HG03196 (cell line): ENCODE results near the gene ZNF48.
A peak's percentile ranks its signal among the peaks of the same experiment; 100 is the strongest.

Experiments used
- ATAC-seq: cut with Tn5 transposase; IDR thresholded peaks from one replicate; pipeline ENCODE4 v1.9.1; 2021; ENCODE audit not compliant: unreplicated experiment

Gene ZNF48

DNA sequence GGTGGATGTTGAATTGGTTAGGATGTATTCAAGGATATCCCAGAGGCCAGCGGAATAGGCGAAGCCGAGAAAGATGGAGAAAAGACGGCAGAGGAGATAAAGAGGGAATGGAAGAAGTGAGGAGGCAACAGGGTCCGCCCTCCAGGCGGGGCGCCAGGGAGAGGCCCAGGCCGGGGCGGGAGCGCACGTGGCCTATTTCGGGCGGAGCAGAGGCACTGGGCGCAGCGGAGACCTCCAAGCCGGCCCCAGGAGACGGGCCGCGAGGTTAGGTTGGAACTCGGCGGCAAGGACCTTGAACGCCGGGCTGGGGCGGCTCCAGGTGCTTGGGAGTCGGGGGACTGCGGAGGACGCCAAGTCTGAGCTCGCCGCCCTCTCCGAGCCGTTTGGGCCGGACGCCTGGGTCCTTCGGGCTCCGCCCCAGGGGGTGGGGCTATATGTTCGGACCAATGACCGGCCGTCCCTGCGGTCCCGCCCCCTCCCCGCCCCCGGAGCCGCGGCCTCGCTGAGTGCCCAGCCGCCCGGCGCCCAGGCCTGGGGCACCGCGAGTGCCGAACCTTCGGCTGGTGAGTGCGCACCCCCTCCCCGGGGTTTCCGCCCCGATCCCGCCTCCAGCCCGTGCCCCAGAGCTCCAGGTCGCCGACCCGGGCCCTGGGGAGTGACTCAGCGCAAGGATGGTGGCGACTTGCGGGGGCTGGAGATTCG lies 12.0 kb downstream of the ZNF48 start, which contains the start of gene ZNF771:
ZNF771 (plus strand) TSS at position 505 of the 702 bp plus-strand sequence. CDS start 448 bp downstream, outside the sequence.
- peak; percentile 74 for ATAC-seq

DNA sequence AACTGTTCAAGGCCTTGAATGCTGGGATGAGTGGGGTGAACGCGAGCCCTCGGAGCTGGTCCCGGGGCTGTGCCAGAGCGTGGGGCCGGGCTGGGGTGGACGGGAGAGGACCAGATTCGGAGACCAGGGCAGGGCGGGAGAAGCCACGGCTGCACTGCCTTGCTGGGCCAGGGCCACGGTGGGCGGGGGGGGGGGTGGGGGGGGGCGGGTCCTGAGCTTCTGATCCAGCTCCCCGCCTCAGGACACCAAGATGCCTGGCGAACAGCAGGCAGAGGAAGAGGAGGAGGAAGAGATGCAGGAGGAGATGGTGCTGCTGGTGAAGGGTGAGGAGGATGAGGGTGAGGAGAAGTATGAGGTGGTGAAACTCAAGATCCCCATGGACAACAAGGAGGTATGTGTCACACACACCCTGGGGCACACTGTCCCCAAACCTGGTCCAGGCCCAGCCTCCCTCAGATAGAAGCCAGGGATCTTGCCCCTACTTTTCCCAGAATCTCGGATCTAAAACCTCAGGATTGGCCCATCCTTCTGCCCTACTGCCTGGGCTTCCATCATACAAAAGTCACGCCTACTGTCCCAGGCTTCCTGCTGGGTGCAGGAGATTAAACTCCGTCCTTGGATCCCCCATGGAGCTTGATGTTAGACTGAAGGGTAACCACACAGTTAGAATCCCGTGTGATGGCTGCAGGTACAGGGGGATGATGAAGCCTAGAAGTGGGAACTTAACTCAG lies 12.7 kb downstream of the ZNF48 start:
- ATAC-seq: no peak

DNA sequence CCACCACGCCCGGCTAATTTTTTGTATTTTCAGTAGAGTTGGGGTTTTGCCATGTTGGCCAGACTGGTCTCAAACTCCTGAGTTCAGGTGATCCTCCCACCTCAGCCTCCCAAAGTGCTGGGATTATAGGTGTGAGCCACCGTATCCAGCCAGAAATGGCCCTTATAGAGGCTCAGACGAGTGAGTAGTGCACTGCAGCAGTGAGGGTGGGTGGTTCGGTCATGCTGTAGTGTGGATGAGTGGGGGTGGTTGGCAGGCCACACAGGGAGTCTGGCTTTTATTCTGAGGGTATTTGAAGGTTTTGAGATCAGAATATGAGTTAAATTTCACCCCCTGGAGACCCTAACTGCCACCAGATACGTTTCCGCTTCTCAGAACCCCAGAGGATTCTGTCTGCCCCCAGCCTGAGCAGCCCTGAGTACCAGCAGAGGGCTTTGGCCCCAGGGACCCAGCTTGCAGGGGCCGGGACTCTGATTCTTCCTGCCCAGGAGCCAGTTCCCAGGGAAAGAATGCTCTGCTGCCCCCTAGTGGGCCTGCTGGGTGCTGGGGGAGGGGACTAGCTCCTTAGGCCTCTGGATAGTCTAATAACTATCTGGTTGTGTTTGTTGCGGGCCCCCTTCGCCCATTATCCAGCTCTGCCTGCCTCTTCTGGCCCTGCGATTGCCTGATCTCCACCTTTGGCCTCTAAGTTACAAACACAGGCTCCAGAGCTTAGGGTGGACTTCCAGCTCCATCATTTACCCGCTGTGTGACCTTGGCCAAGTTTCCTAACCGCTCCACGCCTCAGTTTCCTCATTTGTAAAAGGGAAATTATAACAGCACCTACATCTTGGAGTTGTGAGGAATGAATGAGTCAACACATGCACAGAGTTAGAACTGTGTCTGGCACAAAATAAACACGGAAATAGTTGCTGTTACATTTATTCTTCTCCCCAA lies 14.2 kb downstream of the ZNF48 start:
- no peak for ATAC-seq

DNA sequence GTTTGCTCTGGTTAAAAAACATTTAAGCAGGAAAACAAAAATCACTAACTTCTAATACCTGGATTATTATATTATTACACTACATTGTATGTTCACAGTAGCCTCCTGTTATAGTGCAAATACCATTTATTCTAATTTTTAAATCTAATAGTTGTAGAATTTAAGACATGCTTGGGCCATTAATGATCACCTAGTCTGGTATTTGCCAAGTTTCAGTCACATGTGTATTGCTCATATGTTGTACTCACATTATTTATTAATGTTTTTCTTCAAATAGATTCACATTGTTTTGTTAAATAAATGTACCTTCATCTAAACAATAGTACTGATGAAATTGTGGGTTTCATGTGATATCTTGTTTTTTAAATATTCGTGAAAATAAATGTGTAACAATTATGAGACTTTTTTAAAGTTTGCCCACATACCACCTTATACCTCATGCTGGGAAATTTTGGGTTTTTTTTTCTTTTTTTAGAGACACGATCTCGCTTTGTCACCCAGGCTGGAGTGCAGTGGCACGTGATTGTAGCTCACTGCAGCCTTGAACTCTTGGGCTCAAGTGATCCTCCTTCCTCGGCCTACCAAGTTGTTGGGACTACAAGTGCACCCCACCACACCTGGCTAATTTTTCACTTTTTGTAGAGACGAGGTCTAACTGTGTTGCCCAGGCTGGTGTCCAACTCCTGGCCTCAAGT lies 18.0 kb downstream of the ZNF48 start:
- ATAC-seq: no peak

DNA sequence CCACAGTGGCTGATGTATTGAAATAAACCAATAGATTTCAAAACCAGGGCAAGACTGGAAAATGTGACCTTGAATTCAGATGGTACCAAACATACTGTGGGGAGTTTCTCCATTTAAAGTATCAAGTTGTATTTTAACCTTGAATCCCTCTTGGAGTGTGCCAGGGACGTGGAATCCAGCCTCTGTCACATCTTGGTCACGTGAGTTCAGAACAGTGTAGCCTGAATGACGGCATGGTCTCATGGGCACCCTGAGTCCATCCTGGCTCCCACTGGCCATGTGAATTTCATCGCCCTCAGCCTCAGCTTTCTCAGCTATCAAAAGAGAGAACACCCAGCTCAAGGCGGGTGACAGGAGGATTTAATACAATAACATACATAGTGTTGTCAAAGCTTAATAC lies 18.9 kb downstream of the ZNF48 start:
- ATAC-seq: no peak

DNA sequence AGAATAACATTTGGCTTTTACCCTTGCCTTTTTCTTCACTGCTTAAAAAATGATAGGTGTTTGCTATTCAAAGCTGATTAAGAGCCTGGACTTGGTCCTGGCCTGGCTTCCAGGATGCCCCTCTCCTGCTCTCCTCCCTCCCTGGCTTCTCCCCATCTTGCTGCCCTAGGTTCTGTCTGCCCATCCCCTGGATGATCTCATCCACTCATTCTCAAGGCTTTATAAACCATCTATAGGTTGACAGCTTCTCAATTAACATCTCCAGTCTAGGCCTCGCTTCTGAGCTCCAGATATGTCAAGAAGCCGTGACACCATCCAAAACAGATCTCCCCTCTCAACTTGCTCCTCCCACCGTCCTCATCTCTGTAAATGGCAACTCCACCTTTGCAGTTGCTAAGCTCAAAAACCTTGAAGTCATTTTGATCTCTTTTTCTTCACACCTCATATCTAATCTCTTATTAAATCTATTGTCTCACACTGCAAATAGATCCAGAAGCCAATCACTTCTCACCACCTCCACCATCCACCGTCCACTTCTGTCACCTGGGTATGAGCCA lies 20.9 kb downstream of the ZNF48 start:
- no peak for ATAC-seq

DNA sequence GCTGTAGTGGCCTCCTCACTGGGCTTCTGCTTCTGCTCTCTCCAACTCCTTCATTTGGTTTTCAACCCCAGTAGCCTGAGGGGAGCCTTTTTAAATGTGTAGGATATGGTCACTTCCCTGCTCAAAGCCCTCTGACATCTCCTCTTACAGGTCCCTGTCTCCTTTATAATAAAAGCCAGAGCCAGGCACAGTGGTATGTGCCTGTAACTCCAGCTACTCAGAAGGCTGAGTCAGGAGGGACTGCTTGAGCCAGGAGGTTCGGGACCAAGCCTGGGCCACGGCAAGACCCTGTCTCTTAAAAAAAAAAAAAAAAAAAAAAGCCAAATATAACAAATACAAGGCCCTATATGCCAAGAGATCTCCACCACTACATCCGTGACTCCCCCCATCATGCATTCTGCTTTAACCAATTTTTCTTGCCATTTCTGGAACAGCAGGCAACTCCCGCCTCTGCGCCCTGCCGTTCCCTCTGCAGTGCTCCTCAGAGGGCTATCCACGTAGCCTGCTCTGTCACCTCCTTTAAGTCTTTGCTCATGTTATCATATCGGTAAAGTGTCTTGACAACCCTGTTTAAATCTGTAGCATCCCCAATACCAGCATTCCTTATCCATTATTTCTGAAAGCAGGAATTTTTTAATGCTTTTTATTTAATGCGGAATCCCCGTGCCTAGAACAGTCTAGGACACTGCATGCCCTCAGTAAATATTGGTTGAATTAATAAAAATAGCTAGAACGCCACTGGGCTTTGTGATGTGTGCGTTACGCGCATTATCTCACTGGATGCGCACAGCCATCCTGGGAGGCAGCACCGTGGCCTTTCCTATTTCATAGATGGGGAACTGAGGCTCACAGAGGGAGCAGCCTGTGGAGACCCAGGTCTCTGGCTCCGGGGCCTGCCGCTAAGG lies 21.7 kb downstream of the ZNF48 start:
- ATAC-seq: no peak

DNA sequence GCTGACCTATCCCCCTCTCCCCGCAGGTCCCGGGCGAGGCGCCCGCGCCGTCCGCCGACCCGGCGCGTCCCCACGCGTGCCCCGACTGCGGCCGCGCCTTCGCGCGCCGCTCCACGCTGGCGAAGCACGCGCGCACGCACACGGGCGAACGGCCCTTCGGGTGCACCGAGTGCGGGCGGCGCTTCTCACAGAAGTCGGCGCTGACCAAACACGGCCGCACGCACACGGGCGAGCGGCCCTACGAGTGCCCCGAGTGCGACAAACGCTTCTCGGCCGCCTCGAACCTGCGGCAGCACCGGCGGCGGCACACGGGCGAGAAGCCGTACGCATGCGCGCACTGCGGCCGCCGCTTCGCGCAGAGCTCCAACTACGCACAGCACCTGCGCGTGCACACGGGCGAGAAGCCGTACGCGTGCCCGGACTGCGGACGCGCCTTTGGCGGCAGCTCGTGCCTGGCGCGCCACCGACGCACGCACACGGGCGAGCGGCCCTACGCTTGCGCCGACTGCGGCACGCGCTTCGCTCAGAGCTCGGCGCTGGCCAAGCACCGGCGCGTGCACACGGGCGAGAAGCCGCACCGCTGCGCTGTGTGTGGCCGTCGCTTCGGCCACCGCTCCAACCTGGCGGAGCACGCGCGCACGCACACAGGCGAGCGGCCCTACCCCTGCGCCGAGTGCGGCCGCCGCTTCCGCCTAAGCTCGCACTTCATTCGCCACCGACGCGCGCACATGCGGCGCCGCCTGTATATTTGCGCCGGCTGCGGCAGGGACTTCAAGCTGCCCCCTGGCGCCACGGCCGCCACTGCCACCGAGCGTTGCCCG lies 22.5 kb downstream of the ZNF48 start:
- peak; percentile 76 for ATAC-seq

DNA sequence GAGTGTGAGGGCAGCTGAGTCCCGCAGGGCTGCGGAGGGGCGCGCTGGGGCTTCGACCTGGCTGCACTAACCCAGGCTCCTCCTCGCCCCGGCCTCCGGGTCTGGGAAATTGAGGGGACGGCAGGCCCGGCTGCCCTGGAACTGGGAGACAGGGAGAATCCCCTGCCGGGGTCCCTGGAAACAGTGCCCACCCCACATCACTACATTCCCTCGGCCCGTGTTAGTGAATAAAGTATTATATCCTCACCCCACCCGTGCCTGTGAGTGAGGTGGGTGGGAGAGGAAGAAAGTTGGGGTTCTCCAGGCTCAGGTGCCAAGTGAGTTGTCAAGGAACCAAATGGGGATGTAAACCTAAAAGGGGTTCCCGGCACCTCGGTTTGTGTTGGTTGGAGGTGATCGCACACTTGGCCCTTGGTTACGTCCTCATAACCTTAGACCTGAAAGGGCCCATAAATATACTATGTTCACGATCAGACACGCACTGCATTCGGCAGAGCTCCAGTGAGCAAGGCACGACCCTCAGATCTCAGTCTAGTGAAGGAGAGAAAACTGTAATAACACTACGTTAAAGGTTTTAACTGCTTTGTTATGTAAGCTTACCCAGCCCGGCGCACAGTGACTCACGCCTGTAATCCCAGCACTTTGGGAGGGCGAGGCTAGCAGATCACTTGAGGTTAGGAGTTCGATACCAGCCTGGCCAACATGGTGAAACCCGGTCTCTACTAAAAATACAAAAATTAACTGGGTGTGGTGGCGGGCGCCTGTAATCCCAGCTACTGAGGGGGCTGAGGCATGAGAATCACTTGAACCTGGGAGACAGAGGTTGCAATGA lies 23.3 kb downstream of the ZNF48 start:
- no peak for ATAC-seq

DNA sequence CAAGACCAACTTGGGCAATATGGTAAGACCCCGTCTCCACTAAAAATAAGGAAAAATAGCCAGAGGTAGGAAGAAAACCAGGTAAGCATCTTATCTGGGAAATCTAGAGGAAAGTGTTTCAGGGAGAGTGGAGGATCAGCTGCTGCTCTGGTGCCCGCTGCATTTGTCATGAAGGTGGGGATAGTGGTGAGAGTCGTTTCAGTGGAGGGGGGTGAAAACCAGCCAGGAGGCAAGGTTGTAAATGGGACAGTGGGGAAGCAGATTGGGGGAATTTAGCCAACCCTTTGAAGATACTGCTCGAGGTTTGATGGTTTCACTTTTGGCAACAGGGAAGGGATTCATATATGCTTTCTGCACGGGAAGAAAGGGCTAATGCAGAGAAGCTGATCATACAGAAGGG lies 25.8 kb downstream of the ZNF48 start:
- ATAC-seq: no peak

DNA sequence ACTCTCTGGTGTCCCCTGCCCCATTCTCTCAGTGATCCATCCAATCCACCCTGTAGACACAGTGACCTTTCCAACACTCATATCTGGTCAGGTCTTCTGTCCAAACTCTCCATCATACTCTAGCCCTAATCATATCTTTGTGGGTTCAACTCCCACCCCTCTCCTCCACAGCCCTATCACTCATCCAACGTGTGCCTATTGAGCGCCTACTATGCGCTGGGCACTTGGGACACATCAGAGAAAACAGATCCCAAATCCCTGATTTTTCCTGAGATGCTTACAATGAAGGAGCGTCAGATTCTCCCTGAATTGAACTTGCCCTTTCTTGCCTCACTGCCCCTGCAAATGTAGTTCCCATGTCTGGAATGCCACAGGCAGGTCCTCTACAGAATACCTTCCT lies 32.8 kb downstream of the ZNF48 start:
- no peak for ATAC-seq

DNA sequence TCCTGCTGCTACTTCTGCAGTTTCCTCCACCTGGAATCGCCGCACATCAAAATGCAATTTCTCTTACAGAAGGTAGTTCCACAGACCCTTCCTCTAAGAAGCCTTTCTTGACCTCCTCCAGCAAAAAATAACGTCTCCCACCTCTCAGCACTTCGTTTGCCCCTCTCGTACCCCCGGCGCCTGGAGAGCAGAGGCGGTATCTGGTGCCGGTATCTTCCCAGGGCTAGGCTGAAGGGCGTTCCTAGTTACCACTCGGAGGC lies 34.1 kb downstream of the ZNF48 start:
- peak; percentile 4 for ATAC-seq

DNA sequence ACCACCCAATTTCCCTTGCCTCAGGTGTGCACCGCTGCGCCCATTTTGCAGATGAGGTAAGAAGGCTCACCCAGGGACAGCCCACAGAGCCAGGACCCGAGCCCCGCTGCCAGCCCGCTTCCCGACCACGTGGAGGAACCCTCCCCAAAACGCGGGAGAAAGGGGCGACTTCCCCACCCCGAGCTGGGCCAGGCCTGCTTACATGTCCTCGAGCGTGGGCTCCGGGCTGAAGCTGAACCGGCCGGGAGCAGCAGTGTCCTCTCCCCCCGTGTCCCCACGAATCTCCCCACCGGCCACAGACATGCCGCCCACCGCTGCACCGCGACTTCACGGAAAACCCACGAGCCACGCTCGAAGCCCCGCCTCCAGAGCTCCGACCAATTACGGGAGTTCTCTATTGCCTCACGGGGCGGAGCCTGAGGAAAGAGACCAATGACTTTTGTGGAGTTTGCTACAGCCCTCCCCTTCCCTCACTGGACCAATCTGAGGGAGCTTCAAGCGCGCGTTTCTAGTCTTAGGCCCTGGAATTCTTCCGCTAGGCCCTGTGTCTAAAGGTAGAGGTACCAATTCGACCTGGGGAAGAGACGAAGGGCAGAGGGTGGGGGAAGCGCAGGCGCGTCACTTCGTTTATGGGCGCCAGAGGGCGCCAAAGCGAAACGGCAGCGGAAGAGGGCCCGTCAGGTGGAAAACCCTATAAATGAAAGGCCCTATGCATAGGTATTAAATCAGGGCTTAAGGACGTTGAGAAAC lies 34.6 kb downstream of the ZNF48 start, which contains the start of gene DCTPP1:
DCTPP1 (minus strand) TSS at position 353 of the 750 bp plus-strand sequence; CDS start at position 303, 50 bp downstream.
- peak; percentile 95 for ATAC-seq

DNA sequence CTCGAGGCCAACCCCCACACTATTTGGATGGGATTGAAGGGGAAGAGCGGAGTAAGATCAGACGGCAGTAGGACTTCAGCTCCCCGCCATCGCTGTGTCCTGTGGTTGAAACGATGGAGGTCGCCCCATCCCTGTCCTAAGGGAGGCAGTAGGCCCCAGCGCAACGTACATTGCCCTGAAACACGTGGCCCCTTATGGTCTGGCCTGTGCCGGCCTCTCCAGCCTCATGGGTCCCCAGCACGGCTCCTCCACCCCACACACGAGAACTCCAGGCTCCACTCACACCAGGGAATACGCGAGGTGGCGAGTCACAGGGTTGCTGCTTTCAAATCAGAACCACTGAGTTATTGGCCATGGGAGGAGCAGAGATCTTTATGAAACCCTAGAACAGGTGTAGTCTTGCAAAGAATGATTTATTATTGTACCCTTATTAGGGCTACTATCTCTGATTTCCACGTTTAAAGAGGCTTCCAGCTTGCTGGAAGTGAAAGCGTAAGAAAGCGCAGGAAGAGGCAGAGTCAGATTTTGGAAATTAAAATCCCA lies 35.3 kb downstream of the ZNF48 start:
- ATAC-seq: peak; percentile 14

DNA sequence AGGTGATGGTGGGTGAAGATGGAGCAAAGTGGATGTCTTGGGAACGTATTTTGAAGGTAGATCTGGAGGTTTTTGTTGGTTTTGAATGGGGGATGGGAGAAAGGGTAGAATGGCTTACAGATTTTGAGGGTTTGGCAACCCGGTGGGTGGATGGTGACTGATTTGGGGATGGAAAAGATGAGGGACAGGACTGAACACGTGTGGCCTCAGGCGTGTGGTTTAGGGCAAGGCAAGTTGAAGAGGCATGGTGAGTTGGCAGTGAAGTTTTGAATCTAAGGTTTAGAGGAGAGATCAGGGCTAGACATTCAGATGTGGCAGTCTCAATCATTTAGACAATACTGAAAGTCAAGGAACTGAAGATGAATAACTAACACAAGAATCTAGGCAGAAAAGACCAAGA lies 39.6 kb downstream of the ZNF48 start:
- ATAC-seq: no peak

DNA sequence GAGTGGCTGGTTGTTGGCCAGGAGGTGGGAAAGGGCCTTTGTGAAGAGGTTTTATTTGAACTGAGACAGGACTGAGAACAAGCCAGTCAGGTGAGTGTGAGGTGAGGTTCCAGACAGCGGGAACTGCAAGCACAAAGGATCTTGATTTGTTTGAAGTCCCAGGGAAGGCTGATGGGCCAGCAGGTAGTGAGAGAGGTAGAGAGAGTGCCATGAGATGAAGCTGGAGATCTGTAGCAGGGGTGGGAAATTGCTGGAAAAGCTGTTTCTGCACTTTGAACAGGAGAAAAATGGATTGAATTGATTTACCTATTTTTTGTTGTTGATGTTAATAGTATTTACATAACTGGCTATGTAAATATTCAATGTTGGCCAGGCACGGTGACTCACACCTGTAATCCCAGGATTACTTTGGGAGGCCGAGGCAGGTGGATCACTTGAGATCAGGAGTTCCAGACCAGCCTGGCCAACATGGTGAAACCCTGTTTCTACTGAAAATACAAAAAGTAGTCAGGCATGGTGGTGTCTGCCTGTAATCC lies 42.4 kb downstream of the ZNF48 start:
- ATAC-seq: no peak

DNA sequence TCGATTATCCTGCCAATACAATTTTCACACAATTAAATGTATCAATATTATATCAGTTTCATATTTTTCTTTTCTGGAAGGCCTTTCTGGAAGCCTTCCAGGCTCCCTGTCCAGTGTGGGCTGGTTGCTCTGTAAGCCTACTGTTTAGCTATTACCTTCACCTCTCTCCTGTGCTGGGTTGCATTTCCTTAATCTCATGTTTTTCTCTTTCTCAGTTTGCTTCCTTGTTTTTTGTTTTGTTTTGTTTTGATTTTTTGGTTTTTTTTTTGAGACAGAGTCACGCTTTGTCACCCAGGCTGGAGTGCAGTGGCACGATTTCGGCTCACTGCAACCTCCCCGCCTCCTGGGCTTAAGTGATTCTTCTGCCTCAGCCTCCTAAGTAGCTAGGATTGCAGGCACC lies 43.6 kb downstream of the ZNF48 start:
- ATAC-seq: no peak
